NB4 (cell line): ENCODE results near the gene SLC43A3.

Experiments used
- POLR2A ChIP-seq: IDR thresholded peaks from 2 replicates; pipeline ENCODE4 v1.6.1; 2011; ENCODE audit warnings: mild to moderate bottlenecking; ENCODE audit not compliant: insufficient read length; ENCODE audit errors: extremely low read depth
- TF ChIP-seq, protein P1 (sequence below): IDR thresholded peaks from one replicate; pipeline ENCODE4 v1.5.1; 2012; ENCODE audit warnings: low read depth, low read length

DNA sequence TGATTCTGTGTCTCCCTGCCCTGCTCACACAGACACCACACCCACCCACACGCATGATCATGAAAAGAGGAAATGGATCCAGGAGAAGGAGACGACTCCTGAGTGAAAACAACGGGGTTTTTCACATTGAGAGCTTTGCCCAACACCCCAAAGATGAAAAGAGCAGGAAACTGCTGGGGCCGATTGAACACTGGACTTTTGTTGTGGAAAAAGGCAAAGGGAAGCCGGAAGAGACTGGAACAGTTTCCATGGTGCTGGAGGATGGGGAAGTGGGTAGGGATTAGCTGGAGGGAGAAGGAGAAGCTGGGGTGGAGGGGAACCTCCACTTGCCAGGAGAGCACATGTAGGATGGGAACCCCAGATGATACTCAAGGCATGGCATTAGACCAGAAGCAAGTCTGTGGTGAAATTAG, 5.2 kb upstream of the SLC43A3 start:
- no peak for TF ChIP-seq POLR2A
- TF ChIP-seq, protein P1, sequence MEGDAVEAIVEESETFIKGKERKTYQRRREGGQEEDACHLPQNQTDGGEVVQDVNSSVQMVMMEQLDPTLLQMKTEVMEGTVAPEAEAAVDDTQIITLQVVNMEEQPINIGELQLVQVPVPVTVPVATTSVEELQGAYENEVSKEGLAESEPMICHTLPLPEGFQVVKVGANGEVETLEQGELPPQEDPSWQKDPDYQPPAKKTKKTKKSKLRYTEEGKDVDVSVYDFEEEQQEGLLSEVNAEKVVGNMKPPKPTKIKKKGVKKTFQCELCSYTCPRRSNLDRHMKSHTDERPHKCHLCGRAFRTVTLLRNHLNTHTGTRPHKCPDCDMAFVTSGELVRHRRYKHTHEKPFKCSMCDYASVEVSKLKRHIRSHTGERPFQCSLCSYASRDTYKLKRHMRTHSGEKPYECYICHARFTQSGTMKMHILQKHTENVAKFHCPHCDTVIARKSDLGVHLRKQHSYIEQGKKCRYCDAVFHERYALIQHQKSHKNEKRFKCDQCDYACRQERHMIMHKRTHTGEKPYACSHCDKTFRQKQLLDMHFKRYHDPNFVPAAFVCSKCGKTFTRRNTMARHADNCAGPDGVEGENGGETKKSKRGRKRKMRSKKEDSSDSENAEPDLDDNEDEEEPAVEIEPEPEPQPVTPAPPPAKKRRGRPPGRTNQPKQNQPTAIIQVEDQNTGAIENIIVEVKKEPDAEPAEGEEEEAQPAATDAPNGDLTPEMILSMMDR = no peak
